Measurements from ENCODE around the gene TSPAN11.

DNA sequence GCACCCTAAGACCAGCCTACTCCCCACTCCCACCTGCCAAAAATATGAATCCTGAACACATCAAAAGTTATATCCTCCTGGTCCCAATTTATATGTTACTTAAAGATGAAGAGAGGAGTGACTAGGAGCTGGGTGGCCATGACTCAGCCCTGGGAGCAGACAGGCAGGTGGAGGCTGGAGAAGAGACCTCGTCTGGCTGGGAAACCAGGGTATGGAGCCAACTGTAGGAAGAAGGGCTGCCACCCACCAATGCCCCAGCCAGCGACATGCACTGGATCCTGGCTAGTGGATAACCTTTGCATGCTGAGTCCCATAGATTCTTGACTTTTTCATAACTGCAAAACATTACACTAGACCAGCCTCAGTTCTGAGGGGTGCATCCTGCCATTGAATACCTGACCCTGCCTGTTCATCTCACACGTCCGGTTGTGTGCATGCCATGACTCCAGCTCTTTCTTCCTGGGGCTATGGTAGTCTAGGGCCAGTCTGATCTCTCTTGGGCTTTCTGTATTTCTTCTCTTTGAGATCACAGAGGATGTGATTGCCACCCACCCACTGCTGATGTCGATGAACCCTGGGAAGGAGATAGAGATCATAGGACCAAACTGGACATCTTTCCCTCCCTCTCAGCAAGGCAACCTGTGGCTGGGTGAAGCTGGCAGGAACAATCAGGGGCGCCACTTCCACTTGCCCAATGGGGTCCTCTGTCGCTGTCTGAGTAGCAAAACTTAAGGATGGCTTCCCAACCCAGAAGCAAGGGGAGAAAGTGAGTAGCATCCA is 77.5 kb downstream of the TSPAN11 start:
- no peak for TF ChIP-seq GABPA (IDR thresholded peaks at IDR 0.05 in 1 of 2, conservative IDR thresholded peaks at IDR 0.05 in 1 of 2)
- TF ChIP-seq, protein P1, sequence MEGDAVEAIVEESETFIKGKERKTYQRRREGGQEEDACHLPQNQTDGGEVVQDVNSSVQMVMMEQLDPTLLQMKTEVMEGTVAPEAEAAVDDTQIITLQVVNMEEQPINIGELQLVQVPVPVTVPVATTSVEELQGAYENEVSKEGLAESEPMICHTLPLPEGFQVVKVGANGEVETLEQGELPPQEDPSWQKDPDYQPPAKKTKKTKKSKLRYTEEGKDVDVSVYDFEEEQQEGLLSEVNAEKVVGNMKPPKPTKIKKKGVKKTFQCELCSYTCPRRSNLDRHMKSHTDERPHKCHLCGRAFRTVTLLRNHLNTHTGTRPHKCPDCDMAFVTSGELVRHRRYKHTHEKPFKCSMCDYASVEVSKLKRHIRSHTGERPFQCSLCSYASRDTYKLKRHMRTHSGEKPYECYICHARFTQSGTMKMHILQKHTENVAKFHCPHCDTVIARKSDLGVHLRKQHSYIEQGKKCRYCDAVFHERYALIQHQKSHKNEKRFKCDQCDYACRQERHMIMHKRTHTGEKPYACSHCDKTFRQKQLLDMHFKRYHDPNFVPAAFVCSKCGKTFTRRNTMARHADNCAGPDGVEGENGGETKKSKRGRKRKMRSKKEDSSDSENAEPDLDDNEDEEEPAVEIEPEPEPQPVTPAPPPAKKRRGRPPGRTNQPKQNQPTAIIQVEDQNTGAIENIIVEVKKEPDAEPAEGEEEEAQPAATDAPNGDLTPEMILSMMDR (IDR thresholded peaks at IDR 0.05; ENCODE audit: low read depth, low read length, missing input control), result no peak
- no peak for TF ChIP-seq EGR1 (IDR thresholded peaks at IDR 0.05; ENCODE audit: low read depth in 2 of 2)
- TF ChIP-seq, protein P2, sequence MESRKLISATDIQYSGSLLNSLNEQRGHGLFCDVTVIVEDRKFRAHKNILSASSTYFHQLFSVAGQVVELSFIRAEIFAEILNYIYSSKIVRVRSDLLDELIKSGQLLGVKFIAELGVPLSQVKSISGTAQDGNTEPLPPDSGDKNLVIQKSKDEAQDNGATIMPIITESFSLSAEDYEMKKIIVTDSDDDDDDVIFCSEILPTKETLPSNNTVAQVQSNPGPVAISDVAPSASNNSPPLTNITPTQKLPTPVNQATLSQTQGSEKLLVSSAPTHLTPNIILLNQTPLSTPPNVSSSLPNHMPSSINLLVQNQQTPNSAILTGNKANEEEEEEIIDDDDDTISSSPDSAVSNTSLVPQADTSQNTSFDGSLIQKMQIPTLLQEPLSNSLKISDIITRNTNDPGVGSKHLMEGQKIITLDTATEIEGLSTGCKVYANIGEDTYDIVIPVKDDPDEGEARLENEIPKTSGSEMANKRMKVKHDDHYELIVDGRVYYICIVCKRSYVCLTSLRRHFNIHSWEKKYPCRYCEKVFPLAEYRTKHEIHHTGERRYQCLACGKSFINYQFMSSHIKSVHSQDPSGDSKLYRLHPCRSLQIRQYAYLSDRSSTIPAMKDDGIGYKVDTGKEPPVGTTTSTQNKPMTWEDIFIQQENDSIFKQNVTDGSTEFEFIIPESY (IDR thresholded peaks at IDR 0.05), result no peak
- TF ChIP-seq RAD21 (IDR thresholded peaks at IDR 0.05), result no peak
- TF ChIP-seq NR2F2 (IDR thresholded peaks at IDR 0.05), result no peak
- TF ChIP-seq RXRA (IDR thresholded peaks at IDR 0.05), result no peak
- TF ChIP-seq, protein P3, sequence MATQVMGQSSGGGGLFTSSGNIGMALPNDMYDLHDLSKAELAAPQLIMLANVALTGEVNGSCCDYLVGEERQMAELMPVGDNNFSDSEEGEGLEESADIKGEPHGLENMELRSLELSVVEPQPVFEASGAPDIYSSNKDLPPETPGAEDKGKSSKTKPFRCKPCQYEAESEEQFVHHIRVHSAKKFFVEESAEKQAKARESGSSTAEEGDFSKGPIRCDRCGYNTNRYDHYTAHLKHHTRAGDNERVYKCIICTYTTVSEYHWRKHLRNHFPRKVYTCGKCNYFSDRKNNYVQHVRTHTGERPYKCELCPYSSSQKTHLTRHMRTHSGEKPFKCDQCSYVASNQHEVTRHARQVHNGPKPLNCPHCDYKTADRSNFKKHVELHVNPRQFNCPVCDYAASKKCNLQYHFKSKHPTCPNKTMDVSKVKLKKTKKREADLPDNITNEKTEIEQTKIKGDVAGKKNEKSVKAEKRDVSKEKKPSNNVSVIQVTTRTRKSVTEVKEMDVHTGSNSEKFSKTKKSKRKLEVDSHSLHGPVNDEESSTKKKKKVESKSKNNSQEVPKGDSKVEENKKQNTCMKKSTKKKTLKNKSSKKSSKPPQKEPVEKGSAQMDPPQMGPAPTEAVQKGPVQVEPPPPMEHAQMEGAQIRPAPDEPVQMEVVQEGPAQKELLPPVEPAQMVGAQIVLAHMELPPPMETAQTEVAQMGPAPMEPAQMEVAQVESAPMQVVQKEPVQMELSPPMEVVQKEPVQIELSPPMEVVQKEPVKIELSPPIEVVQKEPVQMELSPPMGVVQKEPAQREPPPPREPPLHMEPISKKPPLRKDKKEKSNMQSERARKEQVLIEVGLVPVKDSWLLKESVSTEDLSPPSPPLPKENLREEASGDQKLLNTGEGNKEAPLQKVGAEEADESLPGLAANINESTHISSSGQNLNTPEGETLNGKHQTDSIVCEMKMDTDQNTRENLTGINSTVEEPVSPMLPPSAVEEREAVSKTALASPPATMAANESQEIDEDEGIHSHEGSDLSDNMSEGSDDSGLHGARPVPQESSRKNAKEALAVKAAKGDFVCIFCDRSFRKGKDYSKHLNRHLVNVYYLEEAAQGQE (IDR thresholded peaks at IDR 0.05), result no peak
- TF ChIP-seq, protein P4, sequence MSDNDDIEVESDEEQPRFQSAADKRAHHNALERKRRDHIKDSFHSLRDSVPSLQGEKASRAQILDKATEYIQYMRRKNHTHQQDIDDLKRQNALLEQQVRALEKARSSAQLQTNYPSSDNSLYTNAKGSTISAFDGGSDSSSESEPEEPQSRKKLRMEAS (IDR thresholded peaks at IDR 0.05), result no peak
- no peak for TF ChIP-seq TAF1 (conservative IDR thresholded peaks at IDR 0.05)
- TF ChIP-seq FOXA1 (IDR thresholded peaks at IDR 0.05), result no peak
